IMR-90 (cell line): Measurements from ENCODE around the gene MT3. TPM values are rescaled to one million over a fixed set of nuclear protein-coding genes. Genes with fewer than 3 reads are reported as not detected.

ENCODE experiments used
- ATAC-seq: fragments of 200-7000 bp; cut with Tn5 transposase; 2 replicates; pipeline ENCODE4 v1.9.1; 2020; ENCODE audit warnings: low read depth, mild to moderate bottlenecking, moderate library complexity
- BruUV-seq: library from RNA; stranded (reverse); fragments of 400-500 nt; replicated peaks from 2 replicates; lab custom pipeline; 2021; lab: Mats Ljungman, UMichigan
- CTCF ChIA-PET: fragments of 300-600 bp; formaldehyde crosslinking; extraction: SDS; loops from one replicate; lab custom pipeline; 2021; ENCODE audit warnings: antibody characterized with exemption; lab: Yijun Ruan, JAX
- POLR2A ChIA-PET: fragments of 300-600 bp; sonication (Branson Sonifier 250); formaldehyde crosslinking; loops from one replicate; lab custom pipeline; 2022; ENCODE audit warnings: antibody characterized with exemption; ENCODE audit not compliant: unreplicated experiment; lab: Charles Lee
- DNase-seq: peaks from one replicate; pipeline ENCODE4 v3.0.0; 2013
- H2AFZ ChIP-seq: replicated peaks from 2 replicates; pipeline ENCODE3; 2013; ENCODE audit warnings: low read length, mild to moderate bottlenecking; ENCODE audit not compliant: poor library complexity
- H2AK5ac ChIP-seq: 2 replicates; pipeline ENCODE4 v1.6.1; 2013; ENCODE audit warnings: low read depth, low read length, inconsistent platforms
- H2AK9ac ChIP-seq: replicated peaks from 2 replicates; pipeline ENCODE3; 2013; ENCODE audit warnings: mild to moderate bottlenecking, low read depth, low read length, moderate library complexity; ENCODE audit not compliant: poor library complexity
- H2BK120ac ChIP-seq: 2 replicates; pipeline ENCODE4 v1.6.1; 2013; ENCODE audit warnings: low read depth, low read length, inconsistent platforms
- H2BK15ac ChIP-seq: 3 replicates; pipeline ENCODE4 v1.6.1; 2013; ENCODE audit warnings: low read depth, low read length, inconsistent platforms
- H2BK20ac ChIP-seq: 2 replicates; pipeline ENCODE4 v1.6.1; 2013; ENCODE audit warnings: low read depth, mild to moderate bottlenecking, inconsistent platforms, low read length, moderate library complexity
- H2BK5ac ChIP-seq: 2 replicates; pipeline ENCODE4 v1.6.1; 2013; ENCODE audit warnings: mild to moderate bottlenecking, low read depth, low read length, inconsistent platforms; ENCODE audit not compliant: poor library complexity, severe bottlenecking
- H3K14ac ChIP-seq: replicated peaks from 2 replicates; pipeline ENCODE4 v1.6.1; 2013; ENCODE audit warnings: low read depth, low read length, inconsistent platforms
- H3K18ac ChIP-seq: 2 replicates; pipeline ENCODE4 v1.6.1; 2013; ENCODE audit warnings: low read depth, low read length, control low read depth
- H3K23ac ChIP-seq: 2 replicates; pipeline ENCODE4 v1.6.1; 2013; ENCODE audit warnings: low read depth, low read length, inconsistent platforms
- H3K27ac ChIP-seq: 2 replicates; pipeline ENCODE4 v1.5.1; 2013; ENCODE audit warnings: mild to moderate bottlenecking, control low read depth, low read length; ENCODE audit not compliant: insufficient read depth
- H3K27me3 ChIP-seq: 2 replicates; pipeline ENCODE4 v1.6.1; 2013; ENCODE audit warnings: low read length; ENCODE audit not compliant: control insufficient read depth, insufficient read depth
- H3K36me3 ChIP-seq: 2 replicates; pipeline ENCODE4 v1.6.1; 2013; ENCODE audit warnings: low read length, mixed read lengths; ENCODE audit not compliant: control insufficient read depth, insufficient read depth
- H3K4ac ChIP-seq: 2 replicates; pipeline ENCODE4 v1.6.1; 2013; ENCODE audit warnings: low read depth, low read length, inconsistent platforms
- H3K4me1 ChIP-seq: 2 replicates; pipeline ENCODE4 v1.6.1; 2013; ENCODE audit warnings: low read length, mixed read lengths; ENCODE audit not compliant: control insufficient read depth, insufficient read depth
- H3K4me2 ChIP-seq: 2 replicates; pipeline ENCODE4 v1.6.1; 2013; ENCODE audit warnings: low read depth, mild to moderate bottlenecking, control low read depth, low read length, moderate library complexity
- H3K4me3 ChIP-seq: 2 replicates; pipeline ENCODE4 v1.5.1; 2013; ENCODE audit warnings: low read depth, mild to moderate bottlenecking, control low read depth, low read length, moderate library complexity; ENCODE audit not compliant: insufficient read depth
- H3K56ac ChIP-seq: 2 replicates; pipeline ENCODE4 v1.6.1; 2013; ENCODE audit warnings: low read length, inconsistent platforms; ENCODE audit not compliant: insufficient read depth; ENCODE audit errors: extremely low read depth
- H3K79me1 ChIP-seq, 2 experiments: 2 replicates each; pipeline ENCODE4 v1.6.1; 2013; ENCODE audit warnings: low read length in 2 of 2, inconsistent platforms in 1 of 2, low read depth in 1 of 2
- H3K9ac ChIP-seq: 2 replicates; pipeline ENCODE4 v1.6.1; 2013; ENCODE audit warnings: low read depth, low read length, control low read depth
- H3K9me1 ChIP-seq: 2 replicates; pipeline ENCODE4 v1.6.1; 2013; ENCODE audit warnings: low read length, inconsistent platforms; ENCODE audit not compliant: insufficient read depth
- H3K9me3 ChIP-seq: 2 replicates; pipeline ENCODE4 v1.6.1; 2013; ENCODE audit warnings: low read length; ENCODE audit not compliant: control insufficient read depth, insufficient read depth
- H4K20me1 ChIP-seq: 2 replicates; pipeline ENCODE4 v1.6.1; 2013; ENCODE audit warnings: low read length, inconsistent platforms; ENCODE audit not compliant: insufficient read depth
- H4K5ac ChIP-seq: 2 replicates; pipeline ENCODE4 v1.6.1; 2013; ENCODE audit warnings: mild to moderate bottlenecking, low read depth, low read length, control low read depth
- H4K8ac ChIP-seq, 2 experiments: 2 replicates each; pipeline ENCODE4 v1.6.1; 2013; ENCODE audit warnings: low read depth in 2 of 2, low read length in 2 of 2, control low read depth in 1 of 2, inconsistent platforms in 1 of 2
- H4K91ac ChIP-seq: 2 replicates; pipeline ENCODE4 v1.6.1; 2013; ENCODE audit warnings: low read depth, low read length, inconsistent platforms; ENCODE audit not compliant: insufficient read depth
- BHLHE40 ChIP-seq: fragments of 150-350 bp; IDR thresholded peaks from 2 replicates; pipeline ENCODE4 v1.6.1; 2016; ENCODE audit warnings: mild to moderate bottlenecking, low read depth, low read length
- CEBPB ChIP-seq: IDR thresholded peaks from 2 replicates; pipeline ENCODE4 v1.6.1; 2012; ENCODE audit warnings: low read depth, low read length, improper control_type of control experiment
- CHD1 ChIP-seq: IDR thresholded peaks from 2 replicates; pipeline ENCODE4 v1.6.1; 2012; ENCODE audit warnings: low read depth, low read length, improper control_type of control experiment
- FOS ChIP-seq: fragments of 150-350 bp; IDR thresholded peaks from 2 replicates; pipeline ENCODE4 v1.6.1; 2016; ENCODE audit warnings: low read depth, low read length
- MAFK ChIP-seq: IDR thresholded peaks from 2 replicates; pipeline ENCODE4 v1.6.1; 2012; ENCODE audit warnings: low read depth, low read length, improper control_type of control experiment
- MAZ ChIP-seq: IDR thresholded peaks from 2 replicates; pipeline ENCODE4 v1.6.1; 2012; ENCODE audit warnings: low read depth, mild to moderate bottlenecking, low read length, improper control_type of control experiment, moderate library complexity, borderline replicate concordance
- MXI1 ChIP-seq: IDR thresholded peaks from 2 replicates; pipeline ENCODE4 v1.6.1; 2012; ENCODE audit warnings: low read depth, mild to moderate bottlenecking, low read length, moderate library complexity, borderline replicate concordance
- NFE2L2 ChIP-seq: fragments of 150-350 bp; IDR thresholded peaks from 2 replicates; pipeline ENCODE4 v1.6.1; 2016; ENCODE audit warnings: low read depth, mild to moderate bottlenecking, low read length
- POLR2A ChIP-seq: IDR thresholded peaks from 2 replicates; pipeline ENCODE4 v1.6.1; 2012; ENCODE audit warnings: mild to moderate bottlenecking, low read depth, low read length
- RAD21 ChIP-seq: IDR thresholded peaks from 2 replicates; pipeline ENCODE4 v1.6.1; 2012; ENCODE audit warnings: low read length, improper control_type of control experiment
- RCOR1 ChIP-seq: IDR thresholded peaks from 2 replicates; pipeline ENCODE4 v1.6.1; 2012; ENCODE audit warnings: mild to moderate bottlenecking, low read length, improper control_type of control experiment; ENCODE audit not compliant: insufficient replicate concordance
- RFX5 ChIP-seq: IDR thresholded peaks from 2 replicates; pipeline ENCODE4 v1.8.0; 2012; ENCODE audit warnings: low read depth, mild to moderate bottlenecking, low read length, moderate library complexity
- SMC3 ChIP-seq: fragments of 150-350 bp; IDR thresholded peaks from 2 replicates; pipeline ENCODE4 v1.6.1; 2016; ENCODE audit warnings: low read depth, mild to moderate bottlenecking, antibody characterized with exemption, low read length, moderate library complexity
- WGBS, 2 experiments: methylation state at CpG; one replicate each; pipeline versions ENCODE4 v1.1.5 to v1.1.7; 2013; ENCODE audit warnings: missing lambda C conversion rate in 2 of 2; ENCODE audit not compliant: insufficient read length in 1 of 2; ENCODE audit errors: extremely low coverage in 2 of 2; 5-methylcytosine and 5-hydroxymethylcytosine counted together
- dilution Hi-C: fragments of 300-500 bp; cut with HindIII; formaldehyde crosslinking; loops from one replicate; pipeline ENCODE4 v1.14.3; 2018; ENCODE audit warnings: low sequenced_read_pairs; ENCODE audit not compliant: unreplicated experiment
- in situ Hi-C: fragments of 300-500 bp; cut with MboI; formaldehyde crosslinking; loops from 3 replicates; pipeline ENCODE4 v1.14.3; 2019; ENCODE audit warnings: low sequenced_read_pairs, inconsistent platforms, mixed read lengths
- intact Hi-C: fragments of 100-400 bp; cut with micrococcal nuclease; formaldehyde crosslinking; loops from 2 replicates; pipeline ENCODE4 v1.10.0; 2022
- polyA plus RNA-seq, 3 experiments: library from polyadenylated mRNA; depleted of rRNA; stranded (reverse); fragments of >200 nt; gene quantifications; 2 replicates each; pipeline ENCODE4 v1.2.3, GENCODE V29; 2012; ENCODE audit warnings: low replicate concordance in 1 of 3
- total RNA-seq: library from RNA; depleted of rRNA; stranded (reverse); fragments of >200 nt; gene quantifications from 2 replicates; pipeline ENCODE4 v1.2.3, GENCODE V29; 2012
- TF ChIP-seq, protein P1 (sequence below): fragments of 150-350 bp; IDR thresholded peaks from 2 replicates; pipeline ENCODE4 v1.6.1; 2017; ENCODE audit warnings: mild to moderate bottlenecking, antibody characterized with exemption, low read length, low read depth
- TF ChIP-seq, protein P2 (sequence below): conservative IDR thresholded peaks from 2 replicates; pipeline ENCODE4 v1.5.1; 2012; ENCODE audit warnings: mild to moderate bottlenecking, low read depth, low read length, improper control_type of control experiment
- TF ChIP-seq, protein P3 (sequence below): fragments of 150-350 bp; IDR thresholded peaks from 2 replicates; pipeline ENCODE4 v1.6.1; 2016; ENCODE audit warnings: low read depth, mild to moderate bottlenecking, low read length, moderate library complexity, borderline replicate concordance

The MT3 gene
- total and polyA plus RNA-seq, 2 of the 4 experiments (the other 2 are of a cell fraction): 0.62 TPM; not detected in 1

DNA sequence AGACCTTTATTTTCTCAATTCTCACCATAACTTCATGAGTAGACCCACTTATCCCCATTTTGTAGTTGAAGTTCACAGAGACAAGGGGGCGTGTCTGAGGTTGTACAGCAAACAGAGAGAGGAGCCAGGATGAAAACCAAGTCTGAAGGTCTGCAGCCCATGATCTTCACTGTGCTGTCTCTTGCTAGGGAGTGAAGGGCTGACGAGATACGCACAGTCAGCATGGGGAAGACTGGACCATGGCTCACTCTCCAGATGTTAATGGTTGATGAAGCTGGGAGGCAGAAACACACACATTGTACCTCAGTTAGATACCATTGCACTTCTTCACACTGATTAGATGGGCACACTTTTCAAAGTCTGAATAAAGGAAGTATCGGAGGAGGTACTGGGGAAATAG, 30.2 kb upstream of the MT3 start:
- Histone ChIP-seq H4K91ac (no peak overlapping the region), H3K36me3 (no peaks in the 10 kb centered on the region), H2AK9ac (no peak overlapping the region), H3K79me1 (no peaks in the 10 kb centered on the region), H3K56ac (no peak overlapping the region), H2BK120ac (no peak overlapping the region), H2BK15ac (no peak overlapping the region), H3K4ac (no peak overlapping the region), H3K27ac (no peak overlapping the region), H2AK5ac (no peak overlapping the region), H3K14ac (no peak overlapping the region), H3K4me3 (no peak overlapping the region), H3K9me3 (no peaks in the 10 kb centered on the region), H4K20me1 (no peaks in the 10 kb centered on the region), H3K18ac (no peak overlapping the region), H2BK5ac (no peak overlapping the region), H3K9ac (no peak overlapping the region), H4K5ac (no peak overlapping the region), H4K8ac (no peak overlapping the region), H3K4me2 (no peak overlapping the region), H3K9me1 (0 out of 2 replicates have a peak, but pooled peaks cover 4% of the 10 kb centered on the region), H3K27me3 (peaks cover 24% of the 10 kb centered on the region), H3K4me1 (no peaks in the 10 kb centered on the region), H3K23ac (no peak overlapping the region), H2AFZ (no peak overlapping the region), H2BK20ac (no peak overlapping the region)
- no TSS peak for BruUV-seq
- DNase-seq: no peak
- dilution Hi-C loops: no loop called here
- TF ChIP-seq, protein P1, sequence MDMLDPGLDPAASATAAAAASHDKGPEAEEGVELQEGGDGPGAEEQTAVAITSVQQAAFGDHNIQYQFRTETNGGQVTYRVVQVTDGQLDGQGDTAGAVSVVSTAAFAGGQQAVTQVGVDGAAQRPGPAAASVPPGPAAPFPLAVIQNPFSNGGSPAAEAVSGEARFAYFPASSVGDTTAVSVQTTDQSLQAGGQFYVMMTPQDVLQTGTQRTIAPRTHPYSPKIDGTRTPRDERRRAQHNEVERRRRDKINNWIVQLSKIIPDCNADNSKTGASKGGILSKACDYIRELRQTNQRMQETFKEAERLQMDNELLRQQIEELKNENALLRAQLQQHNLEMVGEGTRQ: no peak
- TF ChIP-seq SMC3 (no peak), RAD21 (no peak), RFX5 (no peak), MXI1 (no peak), CHD1 (no peak), FOS (no peak), MAFK (no peak), RCOR1 (no peak), MAZ (no peak), POLR2A (no peak), NFE2L2 (no peak), CEBPB (no peak), BHLHE40 (no peak)
- TF ChIP-seq, protein P2, sequence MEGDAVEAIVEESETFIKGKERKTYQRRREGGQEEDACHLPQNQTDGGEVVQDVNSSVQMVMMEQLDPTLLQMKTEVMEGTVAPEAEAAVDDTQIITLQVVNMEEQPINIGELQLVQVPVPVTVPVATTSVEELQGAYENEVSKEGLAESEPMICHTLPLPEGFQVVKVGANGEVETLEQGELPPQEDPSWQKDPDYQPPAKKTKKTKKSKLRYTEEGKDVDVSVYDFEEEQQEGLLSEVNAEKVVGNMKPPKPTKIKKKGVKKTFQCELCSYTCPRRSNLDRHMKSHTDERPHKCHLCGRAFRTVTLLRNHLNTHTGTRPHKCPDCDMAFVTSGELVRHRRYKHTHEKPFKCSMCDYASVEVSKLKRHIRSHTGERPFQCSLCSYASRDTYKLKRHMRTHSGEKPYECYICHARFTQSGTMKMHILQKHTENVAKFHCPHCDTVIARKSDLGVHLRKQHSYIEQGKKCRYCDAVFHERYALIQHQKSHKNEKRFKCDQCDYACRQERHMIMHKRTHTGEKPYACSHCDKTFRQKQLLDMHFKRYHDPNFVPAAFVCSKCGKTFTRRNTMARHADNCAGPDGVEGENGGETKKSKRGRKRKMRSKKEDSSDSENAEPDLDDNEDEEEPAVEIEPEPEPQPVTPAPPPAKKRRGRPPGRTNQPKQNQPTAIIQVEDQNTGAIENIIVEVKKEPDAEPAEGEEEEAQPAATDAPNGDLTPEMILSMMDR: no peak
- TF ChIP-seq, protein P3, sequence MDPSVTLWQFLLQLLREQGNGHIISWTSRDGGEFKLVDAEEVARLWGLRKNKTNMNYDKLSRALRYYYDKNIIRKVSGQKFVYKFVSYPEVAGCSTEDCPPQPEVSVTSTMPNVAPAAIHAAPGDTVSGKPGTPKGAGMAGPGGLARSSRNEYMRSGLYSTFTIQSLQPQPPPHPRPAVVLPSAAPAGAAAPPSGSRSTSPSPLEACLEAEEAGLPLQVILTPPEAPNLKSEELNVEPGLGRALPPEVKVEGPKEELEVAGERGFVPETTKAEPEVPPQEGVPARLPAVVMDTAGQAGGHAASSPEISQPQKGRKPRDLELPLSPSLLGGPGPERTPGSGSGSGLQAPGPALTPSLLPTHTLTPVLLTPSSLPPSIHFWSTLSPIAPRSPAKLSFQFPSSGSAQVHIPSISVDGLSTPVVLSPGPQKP: no peak
- ChIA-PET POLR2A (no interaction called here), CTCF (no interaction called here)
- no peak for ATAC-seq
- in situ Hi-C loops: no loop called here
- intact Hi-C loops: no loop called here
- 33% methylated on average over 1 of the region's 4 CpGs; no CpG with 5 or more reads in 1 of the 2 experiments for WGBS, 2 experiments
